Heart left ventricle (tissue), 13 donors: ENCODE results near the gene CR1L.

Experiments used
- POLR2A ChIP-seq, 2 donors: fragments of 450-650 bp; IDR thresholded peaks; one replicate each; pipeline ENCODE4 v1.6.1; 2017; ENCODE audit warnings: antibody characterized with exemption in 2 of 2, mild to moderate bottlenecking in 2 of 2, moderate library complexity in 2 of 2
- TF ChIP-seq, protein P1 (sequence below), 12 donors: fragments of 200-600 bp; sonication (generic) in 4 of 12; IDR thresholded peaks; one replicate each; pipeline versions ENCODE4 v1.5.0 to v1.8.0; 2018 to 2022; ENCODE audit warnings: antibody characterized with exemption in 12 of 12, mild to moderate bottlenecking in 5 of 12
- donor health status: ischemic (EF 13 %, LVEDD 7.1; RV severe dilation, severe dysfunction).
- donor health status: DM: no; HTN: yes; CAD: no.
- donor health status: DM: no; HTN: no; CAD: no.
- donor health status: ischemic (EF 25% LVEDD 6.9; RV normal size, moderate dysfunction).
- donor health status: ischemic (EF 25% LVEDD 5.7; RV mildly dilated, moderate dysfunction).
- donor health status: ischemic (EF 35%, LVEDD 5.7; RV mildly dilated, moderate dysfunction).
- donor health status: nonischemic (EF 11% LVEDD 7.7; RV severe dilation, severe dysfunction).
- donor health status: DM: yes; HTN: yes; CAD: no.
- donor health status: PGD.
- donor health status: ischemic (EF 29% LVEDD 5.4; RV normal size, mild dysfunction).
- donor health status: nonischemic (EF 23%, LVEDD 6.1; RV moderate dilation, normal function).

DNA sequence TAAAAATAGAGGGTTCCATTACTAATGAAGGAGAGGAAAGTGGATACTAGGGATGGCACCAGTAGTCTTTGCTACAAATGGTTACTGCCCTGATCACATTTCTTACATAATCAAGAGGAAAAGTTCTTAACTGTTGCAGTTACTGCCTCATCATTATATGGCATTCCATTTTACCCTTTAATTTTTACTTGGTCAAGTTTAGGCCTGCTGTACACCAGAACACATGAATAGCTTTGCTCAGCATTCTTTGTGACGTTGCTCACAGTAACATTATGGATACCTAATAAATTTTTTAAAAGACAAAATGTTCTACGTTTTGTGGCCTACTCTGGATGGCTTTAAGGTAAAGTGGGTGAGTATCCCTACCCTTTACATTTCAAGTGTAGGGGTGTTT, 38.6 kb upstream of the CR1L start:
- no peak for TF ChIP-seq POLR2A (IDR thresholded peaks at IDR 0.05)
- TF ChIP-seq, protein P1, sequence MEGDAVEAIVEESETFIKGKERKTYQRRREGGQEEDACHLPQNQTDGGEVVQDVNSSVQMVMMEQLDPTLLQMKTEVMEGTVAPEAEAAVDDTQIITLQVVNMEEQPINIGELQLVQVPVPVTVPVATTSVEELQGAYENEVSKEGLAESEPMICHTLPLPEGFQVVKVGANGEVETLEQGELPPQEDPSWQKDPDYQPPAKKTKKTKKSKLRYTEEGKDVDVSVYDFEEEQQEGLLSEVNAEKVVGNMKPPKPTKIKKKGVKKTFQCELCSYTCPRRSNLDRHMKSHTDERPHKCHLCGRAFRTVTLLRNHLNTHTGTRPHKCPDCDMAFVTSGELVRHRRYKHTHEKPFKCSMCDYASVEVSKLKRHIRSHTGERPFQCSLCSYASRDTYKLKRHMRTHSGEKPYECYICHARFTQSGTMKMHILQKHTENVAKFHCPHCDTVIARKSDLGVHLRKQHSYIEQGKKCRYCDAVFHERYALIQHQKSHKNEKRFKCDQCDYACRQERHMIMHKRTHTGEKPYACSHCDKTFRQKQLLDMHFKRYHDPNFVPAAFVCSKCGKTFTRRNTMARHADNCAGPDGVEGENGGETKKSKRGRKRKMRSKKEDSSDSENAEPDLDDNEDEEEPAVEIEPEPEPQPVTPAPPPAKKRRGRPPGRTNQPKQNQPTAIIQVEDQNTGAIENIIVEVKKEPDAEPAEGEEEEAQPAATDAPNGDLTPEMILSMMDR (IDR thresholded peaks at IDR 0.05): no peak
